OCI-LY7 (cell line): ENCODE results near the gene DEAF1.

Experiments used
- CTCF ChIP-seq: fragments of 200-600 bp; sonication (generic); conservative IDR thresholded peaks from 2 replicates; pipeline ENCODE4 v1.5.1; 2014; ENCODE audit warnings: mild to moderate bottlenecking, antibody characterized with exemption, low read length, moderate library complexity, mixed read lengths
- EZH2phosphoT487 ChIP-seq: fragments of 200-600 bp; sonication (generic); IDR thresholded peaks from 2 replicates; pipeline ENCODE4 v1.6.1; 2018; ENCODE audit warnings: low read depth, borderline replicate concordance, mild to moderate bottlenecking, mixed run types, antibody characterized with exemption, low read length, moderate library complexity, mixed read lengths

DNA sequence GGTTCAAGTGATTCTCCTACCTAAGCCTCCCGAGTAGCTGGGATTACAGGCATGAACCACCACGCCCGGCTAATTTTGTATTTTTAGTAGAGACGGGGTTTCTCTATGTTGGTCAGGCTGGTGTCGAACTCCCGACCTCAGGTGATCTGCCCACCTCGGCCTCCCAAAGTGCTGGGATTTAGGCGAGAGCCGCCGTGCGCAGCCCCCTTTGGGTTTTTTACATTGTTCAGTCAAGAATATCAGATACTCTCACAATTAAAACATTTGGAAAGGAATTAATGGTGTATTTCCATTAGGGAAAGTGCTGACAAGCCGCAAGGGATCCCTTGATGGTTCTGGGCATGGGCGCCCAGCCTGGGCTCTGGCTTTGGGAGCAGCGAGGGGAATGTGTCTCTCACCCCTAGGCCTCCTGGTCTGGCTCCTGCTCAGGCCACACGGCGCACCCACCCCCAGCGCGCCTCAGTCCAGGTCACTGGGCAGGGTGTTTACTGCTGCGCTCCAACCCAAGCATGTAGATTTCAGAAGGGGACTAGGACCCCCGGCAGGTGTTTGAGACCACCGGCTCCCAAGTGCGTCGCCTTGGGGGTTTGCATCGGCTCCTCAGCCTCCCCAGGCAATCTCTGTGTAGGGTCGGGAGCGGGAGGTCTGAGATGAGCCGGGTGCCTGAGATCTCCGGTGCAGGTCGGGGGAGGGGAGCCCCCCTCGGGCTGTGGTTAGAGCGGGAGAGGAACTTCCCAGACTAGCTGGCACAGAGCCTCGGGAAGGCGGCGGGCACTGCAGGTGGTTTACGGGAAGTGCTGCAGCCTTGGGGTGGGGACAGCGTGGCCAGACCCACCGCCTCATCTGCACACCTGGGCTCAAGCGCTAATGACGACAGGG, 78.5 kb downstream of the DEAF1 start:
- TF ChIP-seq CTCF = no peak
- TF ChIP-seq EZH2phosphoT487 = no peak
